H4 (cell line): ENCODE data around the gene NPDC1. TPM values are rescaled to one million over a fixed set of nuclear protein-coding genes. Genes with fewer than 3 reads are reported as not detected.
"Not testable (repeated sequence)": the region's sequence is repeated elsewhere in the genome, so short reads cannot be mapped to it uniquely, and the experiment has no call there.

Experiments
- DNase-seq: peaks from one replicate; pipeline ENCODE4 v3.0.0-alpha.2; 2015; ENCODE audit warnings: low spot score
- total RNA-seq: library from RNA; depleted of rRNA; stranded (reverse); fragments of >200 nt; shearing (Covaris generic); gene quantifications from 2 replicates; pipeline ENCODE4 v1.2.3, GENCODE V29; 2014

NPDC1 gene
- total RNA-seq, 1 experiment from 2014 or later, result 4.1 TPM

DNA sequence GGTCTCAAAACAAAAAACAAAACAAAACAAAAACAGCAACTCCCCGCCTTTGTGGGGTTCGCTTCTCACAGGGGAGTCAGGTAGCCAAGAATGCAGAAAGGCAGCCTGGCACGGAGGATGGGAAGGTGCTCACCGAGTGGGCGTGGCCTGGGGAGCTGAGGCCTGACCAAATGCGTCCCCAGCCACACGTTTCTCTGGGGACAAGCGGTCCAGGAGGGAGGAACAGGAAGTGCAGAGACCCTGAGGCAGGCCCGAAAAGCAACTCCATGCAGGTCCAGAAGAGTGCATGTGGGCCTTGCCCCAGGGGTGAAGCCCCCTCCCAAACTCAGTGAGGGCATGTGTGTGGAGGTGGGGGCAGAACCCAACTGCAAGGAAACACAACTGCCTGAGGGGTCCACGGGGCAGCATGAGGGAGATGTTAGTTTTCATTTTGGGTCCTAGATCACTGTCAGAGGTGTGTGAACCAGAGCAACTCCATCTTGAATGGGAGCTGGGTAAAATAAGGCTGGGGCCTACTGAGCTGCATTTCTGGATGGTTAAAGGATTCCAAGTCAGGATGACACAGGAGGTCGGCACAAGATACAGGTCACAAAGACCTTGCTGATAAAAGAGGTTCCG lies 28.8 kb upstream of the NPDC1 start:
- no peak for DNase-seq

DNA sequence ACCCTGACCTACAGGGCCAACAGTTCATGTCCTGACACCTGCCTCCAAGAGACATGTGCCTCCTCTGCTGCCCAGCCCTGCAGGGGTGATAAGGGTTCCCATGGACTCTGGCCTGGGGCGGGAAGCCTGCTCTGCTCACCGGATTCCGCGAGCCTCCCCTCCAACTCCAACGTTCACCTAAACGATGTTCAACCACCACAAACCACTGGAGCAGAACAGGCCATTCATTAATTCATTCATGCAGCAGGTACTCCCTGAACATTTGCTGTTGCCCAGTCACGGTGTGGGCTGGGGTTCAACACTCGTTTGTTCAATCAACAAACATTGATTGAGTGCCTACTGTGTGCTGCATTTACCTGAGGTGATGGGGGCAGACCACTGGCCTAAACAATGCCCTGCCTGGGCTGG lies 28.0 kb upstream of the NPDC1 start:
- no peak for DNase-seq

DNA sequence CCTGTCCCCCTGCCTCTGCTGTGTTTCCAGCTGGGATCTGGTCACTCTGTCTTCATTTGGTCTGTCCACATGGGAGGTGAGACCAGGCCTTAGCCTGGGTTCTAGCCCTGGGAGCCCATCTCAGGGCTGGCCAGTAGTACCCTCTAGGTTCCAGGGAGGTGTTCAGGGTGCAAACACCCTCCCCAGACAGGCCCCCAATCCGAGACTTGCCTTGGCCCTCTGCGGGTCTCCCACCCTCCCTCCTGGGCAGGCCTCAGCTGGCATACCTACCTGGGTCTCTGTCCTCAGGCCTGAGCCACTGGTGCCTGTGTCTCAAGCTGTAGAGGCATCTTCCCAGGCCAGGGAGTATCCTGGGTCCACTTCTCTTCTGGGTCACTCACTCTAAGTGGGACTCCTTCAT lies 25.3 kb upstream of the NPDC1 start:
- no peak for DNase-seq

DNA sequence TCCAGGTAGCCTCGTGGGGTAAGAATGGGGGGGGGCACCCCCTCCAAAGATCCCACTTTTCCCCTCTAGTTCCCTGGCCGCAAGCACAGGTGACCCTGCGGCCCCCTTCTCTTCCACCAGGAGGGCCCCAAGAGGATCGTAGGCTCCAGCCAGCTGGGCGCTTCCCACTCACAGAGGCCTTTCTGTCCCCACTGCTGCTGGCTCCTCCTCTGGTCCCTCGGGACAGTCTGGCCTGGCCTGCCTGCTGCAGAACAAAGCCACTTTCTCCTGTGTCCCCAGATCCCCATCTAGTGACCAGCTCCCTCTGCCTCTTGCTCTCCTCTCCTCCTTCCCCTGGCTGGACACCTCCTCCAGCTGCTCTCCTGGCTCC lies 24.9 kb upstream of the NPDC1 start:
- DNase-seq, result peak; percentile 36

DNA sequence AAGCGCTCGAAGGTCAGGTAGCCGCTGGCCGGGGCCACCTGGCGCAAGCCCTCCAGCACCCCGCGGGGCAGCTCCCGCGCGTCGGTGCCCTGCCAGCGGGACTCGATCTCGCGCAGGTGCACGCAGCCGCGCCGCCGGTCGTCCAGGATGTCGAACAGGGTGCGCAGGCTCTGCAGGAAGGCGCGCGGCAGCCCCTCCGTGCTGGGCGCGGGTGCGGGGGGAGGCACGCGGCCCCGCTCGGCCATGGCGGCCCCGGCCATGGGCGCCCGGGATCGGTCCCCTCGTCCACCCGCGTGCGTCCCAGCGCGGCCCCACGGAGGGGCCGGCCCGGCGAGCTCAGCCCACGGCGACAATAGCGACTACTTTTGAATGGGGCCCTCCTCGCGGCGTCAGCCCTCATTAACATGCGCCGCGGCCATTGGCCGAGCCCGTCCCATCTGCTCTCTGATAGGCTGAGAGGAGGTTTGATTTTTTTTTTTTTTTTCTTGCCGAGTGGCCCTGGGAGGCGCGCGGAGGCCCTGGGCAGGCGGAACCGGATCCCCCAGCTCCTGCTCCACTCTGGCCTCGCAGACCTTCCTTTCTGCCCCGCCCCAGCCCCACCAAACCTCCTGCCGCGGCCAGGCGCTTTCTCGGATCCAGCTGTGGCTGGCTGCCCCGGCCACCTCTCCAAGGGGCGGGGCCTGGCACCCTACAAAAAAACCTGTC lies 24.4 kb upstream of the NPDC1 start, which contains the start of gene SAPCD2:
Gene SAPCD2, minus strand, starts transcription at position 357 of the 705 bp plus-strand sequence. Its CDS starts 97 bp downstream, at position 260.
- peak; percentile 87 for DNase-seq

DNA sequence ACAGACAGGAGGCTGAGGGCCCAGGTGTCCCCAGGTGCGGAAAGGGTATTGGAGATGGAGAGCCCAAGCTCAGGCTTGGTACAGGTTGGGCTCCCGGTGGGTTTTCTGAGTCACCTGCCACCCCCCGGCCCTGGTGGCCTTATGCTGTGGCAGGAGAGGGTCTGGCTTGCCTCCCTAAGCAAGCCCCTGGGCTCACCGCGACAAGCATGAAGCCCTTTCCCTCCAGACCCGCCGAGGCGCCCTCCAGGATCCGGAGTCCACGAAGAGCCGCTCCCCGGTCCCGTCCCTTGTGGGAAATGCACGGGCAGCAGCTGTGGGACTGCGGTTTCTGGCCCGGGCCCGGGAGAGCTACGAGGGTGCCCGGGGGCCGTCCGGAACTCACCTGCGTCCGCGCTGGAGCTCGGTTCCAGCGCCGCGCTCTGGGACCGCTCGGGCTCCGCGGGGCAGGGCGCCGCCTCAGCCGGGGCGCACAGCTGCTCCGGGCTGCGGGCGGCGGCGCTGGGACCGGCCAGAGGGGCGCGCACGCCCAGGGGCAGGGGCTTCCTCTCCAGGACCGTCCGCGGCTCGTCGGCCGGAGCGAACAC lies 23.6 kb upstream of the NPDC1 start:
- no peak for DNase-seq

DNA sequence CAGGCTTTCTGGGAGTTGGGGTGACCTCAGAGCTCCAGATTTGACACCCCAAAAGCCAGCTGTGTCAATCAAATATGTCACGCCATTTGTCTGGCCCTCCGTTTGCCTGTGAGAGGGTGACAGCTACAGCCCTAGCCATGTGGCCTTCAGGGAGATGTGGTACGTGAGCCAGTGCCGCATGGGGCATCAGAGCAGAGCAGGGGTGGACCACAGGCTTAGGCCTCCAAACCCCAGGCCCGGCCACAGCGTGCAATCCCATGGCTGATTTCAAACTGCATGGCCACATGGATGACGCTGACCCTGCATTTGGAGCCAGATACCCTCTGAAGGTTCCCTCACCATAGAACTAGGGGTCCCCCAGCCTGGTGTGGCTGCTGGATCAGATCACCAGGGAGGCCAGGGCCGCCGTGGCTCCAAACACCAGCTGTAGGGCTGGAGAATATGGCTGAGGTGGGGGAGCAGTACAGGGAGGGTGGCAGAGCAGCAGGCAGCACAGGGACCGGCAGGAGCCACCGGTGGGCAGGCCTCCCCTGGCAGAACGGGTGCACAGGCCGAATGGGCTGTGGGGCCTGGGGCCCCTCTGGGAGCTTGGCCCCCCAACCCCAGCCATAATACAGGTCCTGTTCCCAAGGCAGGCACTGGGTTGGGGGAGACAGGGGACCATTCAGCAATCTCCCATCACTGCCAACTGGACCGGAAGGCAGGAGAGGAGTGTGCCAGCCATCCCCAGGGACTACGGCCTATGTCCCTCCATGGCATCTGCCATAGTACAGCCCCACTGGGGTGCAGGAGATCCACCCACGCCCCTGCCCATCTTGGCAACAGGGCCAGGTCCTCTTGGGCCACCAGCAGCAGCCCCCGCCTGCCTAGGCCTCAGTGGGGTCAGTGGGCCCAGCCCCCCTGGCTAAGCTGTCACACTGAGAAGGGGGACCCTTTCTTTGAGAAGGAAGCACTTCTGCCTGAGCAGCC lies 22.8 kb upstream of the NPDC1 start:
- no peak for DNase-seq

DNA sequence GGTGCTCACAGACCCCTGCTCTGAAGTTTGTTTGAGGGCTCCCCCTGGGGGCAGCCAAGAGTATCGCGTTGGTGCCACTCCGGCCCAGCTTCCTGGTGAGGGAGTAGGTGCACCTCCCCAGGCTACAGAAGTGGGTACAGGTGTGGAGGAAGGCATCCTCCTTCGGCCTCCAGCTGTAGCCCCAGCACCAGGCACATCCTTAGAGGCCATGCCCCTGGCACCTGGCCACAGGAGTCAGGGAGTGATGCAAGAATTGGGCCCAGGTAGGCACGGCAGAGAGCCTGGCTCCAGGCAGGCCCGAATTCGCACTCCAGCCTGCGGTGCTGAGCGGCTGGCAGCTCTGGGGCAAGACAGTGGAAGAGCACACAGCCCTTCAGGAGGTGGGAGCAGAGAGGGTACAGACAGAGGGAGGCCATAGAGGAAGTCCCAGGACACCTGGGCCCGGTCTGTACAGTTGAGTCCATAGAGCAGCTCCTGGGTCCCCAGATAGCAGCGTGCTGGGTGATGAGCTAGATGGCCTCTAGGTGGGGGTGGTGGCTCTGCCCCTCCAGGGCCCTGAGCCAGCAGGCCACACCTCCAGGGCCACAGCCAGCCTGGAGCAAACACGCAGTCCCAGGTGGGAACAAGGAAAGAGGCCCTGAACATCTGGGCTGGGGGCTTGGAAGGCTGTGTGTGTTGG lies 22.0 kb upstream of the NPDC1 start:
- DNase-seq, result peak; percentile 58

DNA sequence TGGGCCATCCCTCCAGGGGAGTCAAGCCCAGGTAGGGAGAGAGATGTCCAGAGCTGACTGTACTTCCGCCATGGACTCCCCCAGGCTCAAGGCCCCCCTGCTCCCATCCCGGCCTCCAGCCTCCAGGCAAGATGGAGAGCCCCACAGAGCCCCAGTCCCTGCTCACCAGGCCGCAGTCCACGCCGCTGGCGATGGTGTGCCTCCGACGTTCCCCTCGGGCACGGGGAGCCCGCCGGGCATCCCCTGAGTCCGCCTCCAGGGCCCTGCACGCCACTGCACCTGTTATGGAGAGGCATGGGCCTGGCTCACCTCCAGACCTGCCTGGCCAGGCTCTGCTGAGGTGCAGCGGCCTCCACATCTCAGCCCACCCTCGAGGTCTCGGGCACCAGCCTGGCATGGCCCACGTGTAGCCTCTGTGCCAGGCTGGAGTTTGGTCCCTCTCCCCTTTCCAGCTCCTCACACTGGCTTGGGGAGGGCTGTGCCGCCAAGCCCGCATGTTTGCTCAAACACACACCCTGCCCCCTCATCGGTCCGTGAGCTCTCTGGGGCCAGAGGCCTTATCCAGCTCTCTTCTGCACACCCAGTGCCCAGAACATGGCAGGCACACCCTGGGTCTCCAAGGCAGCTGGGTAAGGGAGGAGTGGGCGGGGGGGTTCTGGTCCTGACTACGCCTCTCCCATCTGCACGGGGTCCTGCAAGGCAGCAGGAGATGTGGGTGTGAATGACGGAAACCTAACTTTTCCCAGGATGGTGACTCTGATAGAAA lies 20.3 kb upstream of the NPDC1 start:
- no peak for DNase-seq

DNA sequence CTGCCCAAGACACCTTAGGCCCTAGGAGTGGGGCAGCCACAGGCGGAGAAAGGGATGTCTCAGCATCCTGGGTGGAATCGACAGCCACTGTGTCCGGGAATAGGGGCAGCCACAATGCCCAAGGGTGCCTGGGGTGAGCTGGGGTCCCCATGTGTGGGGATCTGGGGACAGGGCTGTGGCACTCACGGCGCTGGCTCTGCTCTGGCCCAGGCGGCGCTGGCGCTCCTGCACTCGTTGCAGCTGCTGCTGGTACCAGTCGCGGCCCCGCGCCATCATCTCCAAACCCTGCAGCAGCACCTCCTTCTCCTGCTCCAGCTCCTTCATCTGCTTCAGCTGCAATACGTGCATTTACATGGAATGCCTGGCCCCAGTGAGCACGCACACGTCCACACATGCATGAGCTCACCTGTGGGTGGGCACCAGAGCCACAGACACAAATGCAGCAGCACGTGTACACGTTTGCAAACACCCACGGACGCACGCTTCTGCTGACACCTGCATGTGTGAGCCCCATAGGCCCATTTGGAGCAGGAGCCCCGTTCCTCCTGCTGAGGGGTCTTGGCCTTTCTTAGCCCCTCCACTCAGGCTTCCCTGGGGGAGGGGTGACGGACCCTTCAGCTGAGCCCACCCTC lies 19.5 kb upstream of the NPDC1 start:
- DNase-seq, result no peak

DNA sequence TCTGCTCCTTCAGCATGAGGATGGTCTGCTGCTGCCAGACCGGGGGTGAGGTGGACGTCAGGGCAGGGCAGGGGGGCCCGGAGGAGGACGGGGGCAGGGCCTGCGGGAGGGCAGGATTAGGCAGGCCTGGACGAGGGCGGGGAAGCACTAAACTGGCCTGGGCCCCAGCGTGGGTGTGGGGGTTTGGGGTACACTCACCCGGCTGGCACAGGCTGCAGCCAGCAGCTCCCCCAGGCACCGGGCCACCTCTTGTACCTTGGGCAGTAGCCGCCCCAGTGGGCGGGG lies 18.8 kb upstream of the NPDC1 start:
- DNase-seq, result no peak

DNA sequence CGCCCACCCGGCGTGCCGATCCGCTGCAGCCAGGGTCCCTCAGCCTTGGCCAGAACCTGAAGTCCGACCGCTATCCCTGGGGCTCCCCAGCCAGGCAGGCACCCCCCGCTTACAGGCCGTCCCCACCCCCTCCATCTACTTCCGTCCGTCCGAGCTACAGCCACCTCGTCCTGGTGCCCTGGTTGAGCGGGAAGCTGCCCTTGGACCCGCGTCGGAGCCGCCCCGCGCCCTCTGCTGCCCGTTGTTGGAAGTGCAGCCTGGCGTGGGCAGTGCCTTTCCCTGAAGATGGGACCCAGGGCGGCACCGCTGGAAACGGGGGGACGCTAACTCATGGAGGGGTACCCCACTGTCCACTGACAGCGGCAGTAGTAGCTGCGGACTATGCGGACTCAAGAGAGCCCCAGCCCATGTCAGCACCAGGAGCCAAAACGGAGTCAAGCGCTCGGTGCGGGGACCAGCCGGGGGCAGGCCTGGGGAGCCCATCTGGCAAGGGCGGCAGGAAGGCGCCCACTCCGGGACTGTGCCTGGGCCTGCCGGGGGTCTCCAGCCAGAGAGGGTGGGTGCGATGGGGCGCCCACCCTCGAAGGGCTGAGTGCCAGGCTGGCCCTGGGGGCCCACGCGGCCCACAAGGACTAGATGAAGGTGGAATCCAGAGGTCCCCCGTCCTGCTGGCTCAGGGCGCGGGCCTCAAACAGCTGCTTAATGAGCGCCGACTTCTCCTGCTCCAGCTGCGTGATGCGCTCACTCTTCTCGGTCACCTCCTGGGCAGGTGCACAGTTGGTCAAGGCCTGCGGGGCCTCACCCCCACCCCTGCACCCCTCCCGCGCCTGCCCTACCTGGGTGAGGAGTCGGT lies 18.3 kb upstream of the NPDC1 start:
- peak; percentile 43 for DNase-seq

DNA sequence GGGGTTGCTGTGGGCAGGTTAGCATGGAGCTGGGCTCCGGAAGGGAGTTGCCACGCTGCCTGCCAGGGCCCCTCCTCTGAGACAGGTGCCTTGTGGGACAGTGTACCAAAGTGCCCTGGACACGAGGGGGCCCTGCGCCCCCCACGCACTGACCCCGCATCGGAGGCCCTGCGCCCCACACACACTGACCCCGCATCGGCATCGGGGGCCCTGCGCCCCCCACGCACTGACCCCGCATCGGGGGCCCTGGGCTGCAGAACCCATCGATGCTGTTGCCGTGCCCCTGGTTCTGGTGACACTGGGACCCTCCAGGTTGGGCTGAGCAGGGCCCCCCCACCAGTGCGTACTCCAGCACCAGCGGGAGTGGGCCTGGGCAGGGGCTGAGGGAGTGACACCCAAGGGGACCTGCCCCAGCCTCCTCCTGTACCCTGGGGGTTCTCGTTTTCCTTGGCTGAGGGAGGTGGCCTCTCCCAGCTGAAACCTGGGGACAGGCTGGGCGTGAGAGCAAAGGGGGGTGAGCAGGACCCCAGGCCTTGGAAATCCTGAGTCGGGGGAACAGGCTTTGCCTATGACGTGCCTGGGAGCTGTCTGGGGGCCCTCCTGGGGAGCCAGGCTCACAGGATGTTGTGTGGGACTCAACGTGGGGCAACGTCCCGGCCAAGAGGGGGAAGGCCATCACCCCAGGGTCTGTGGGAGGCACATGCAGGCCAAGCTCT lies 17.5 kb upstream of the NPDC1 start:
- no peak for DNase-seq

DNA sequence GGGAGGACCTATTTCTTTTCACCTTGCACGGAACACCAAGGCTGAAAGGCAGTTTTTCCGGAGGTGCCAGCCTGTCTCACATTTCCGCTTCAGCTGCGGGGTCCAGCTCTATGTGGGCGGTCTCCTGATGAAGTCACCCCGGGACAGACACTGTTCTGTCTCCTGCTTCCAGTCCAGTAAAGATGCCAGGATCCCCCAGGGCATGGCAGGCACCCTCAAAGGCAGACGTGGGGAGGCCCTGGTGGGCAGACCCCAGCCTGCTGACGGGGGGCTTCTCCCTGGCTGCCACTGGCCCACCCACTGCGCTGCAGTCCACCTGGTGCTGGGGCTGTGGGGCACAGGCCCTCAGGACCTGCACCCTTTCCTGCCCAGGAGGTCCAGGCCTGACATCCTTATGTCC lies 16.8 kb upstream of the NPDC1 start:
- not testable (repeated sequence) for DNase-seq

DNA sequence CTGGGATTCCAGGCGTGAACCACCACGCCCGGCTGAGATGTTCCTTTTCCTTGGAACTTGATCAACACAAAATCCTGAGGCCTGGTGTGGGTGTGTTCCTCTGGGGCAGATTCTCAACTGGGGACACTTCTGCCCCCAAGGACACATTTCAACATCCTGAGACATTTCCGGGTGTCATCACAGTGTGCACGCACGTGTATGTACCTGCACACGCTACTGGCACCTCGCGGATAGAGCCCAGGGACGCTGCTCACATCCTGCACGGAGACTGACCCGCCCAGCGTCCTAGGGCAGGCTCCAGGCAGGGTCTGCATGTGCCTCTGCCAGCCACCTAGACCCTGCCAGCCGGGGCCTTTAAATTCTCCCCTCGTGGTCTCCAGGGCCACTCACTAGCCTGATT lies 16.4 kb upstream of the NPDC1 start:
- no peak for DNase-seq

DNA sequence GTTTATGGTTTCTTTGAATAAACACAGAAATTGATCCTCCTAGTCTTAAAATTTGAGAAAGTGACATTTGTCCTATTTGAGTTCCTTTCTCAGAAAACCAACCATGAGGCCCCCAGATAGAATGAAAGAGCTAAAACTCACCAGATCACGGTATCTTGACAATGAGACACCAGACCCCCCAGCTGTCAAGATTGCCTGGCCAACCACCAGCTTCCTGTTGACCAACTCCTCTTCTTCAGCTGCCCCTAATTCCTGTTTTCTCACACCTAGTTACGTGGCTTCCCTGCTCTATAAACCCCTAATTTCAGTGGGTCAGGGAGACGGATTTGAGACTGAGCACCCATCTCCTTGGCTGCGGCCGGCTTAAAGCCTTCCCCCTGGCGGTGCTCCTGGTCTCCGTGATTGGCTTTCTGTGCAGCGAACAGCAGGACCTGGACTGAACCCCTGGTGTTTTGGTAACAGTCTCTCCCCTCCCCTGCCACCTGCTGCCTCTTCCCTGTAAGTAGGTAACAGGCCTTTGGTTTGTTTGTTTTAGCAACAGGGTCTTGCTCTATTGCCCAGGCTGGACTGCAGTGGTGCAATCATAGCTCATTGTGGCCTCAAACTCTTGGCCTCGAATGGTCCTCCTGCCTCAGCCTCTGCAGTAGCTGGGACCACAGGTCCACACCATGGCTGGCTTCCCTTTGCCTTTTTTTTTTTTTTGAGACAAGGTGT lies 12.7 kb upstream of the NPDC1 start:
- no peak for DNase-seq

DNA sequence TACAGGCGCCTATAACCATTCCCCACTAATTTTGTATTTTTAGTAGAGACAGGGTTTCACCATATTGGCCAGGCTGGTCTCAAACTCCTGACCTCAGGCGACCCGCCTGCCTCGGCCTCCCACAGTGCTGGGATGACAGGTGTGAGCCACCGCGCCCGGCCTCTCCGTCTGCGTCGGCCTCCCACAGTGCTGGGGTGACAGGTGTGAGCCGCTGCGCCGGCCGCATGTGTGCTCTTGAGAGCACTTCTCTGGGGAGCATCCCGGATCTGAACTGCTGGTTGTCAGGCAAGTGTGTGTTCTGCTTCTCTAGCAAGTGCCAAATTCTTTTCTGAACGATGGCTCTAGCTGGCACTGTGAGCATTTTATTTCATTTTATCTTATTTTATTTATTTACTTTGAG lies 11.6 kb upstream of the NPDC1 start:
- no peak for DNase-seq

DNA sequence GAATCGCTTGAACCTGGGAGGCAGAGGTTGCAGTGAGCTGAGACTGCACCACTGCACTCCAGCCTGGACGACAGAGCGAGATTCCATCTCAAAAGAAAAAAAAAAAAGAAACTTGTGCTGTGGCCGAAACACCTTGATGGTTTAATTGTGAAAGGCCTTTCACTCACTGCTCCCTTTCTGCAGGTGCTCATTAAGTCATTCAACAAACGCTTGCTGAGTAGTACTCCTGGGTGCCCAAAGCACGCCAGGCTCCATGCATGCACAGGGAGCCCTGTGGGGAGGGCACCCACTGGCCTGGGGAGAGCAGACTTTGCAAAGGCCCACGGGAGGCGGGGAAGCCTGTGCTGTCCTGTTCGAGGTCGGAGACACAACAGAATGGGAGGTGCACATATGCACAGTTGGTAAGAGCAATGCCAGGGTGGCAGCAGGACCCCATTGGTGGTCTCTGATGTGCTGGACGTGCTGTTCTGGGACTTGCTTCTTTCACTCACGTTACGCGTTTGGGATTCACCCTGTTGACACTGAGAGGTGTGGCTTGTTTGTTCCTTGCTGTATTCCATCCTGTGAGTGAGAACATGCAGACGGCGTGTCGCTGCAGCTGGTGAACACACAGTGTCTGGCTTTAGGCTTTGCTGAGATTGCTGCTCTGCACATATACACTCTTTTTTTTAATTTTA lies 10.9 kb upstream of the NPDC1 start:
- DNase-seq, result no peak
